Testis (tissue), 3 donors: ENCODE measurements around the gene CAPG. TPM values are rescaled to one million over a fixed set of nuclear protein-coding genes. Genes with fewer than 3 reads are reported as not detected.

Experiments used
- DNase-seq: peaks from one replicate; pipeline ENCODE4 v3.0.0-alpha.2; 2019
- H3K27ac ChIP-seq, 2 donors: fragments of 200-600 bp; sonication (generic); one replicate each; pipeline ENCODE4 v1.5.1; 2019
- H3K27me3 ChIP-seq: fragments of 200-600 bp; sonication (generic); one replicate; pipeline ENCODE4 v1.5.1; 2019
- H3K36me3 ChIP-seq: fragments of 200-600 bp; sonication (generic); one replicate; pipeline ENCODE4 v1.5.1; 2017; ENCODE audit warnings: low read depth; ENCODE audit errors: missing control alignments
- H3K4me1 ChIP-seq: fragments of 200-600 bp; sonication (generic); one replicate; pipeline ENCODE4 v1.5.1; 2019
- H3K4me3 ChIP-seq, 2 donors: fragments of 200-600 bp; sonication (generic); one replicate each; pipeline ENCODE4 v1.5.1; 2017 to 2019
- H3K9me3 ChIP-seq: fragments of 200-600 bp; sonication (generic); one replicate; pipeline ENCODE4 v1.5.1; 2017
- POLR2A ChIP-seq: fragments of 450-650 bp; IDR thresholded peaks from one replicate; pipeline ENCODE4 v1.6.1; 2017; ENCODE audit warnings: antibody characterized with exemption, mild to moderate bottlenecking, moderate library complexity
- WGBS, 2 donors: methylation state at CpG; one replicate each; pipeline ENCODE4 v1.1.5; 2018; 5-methylcytosine and 5-hydroxymethylcytosine counted together
- intact Hi-C: fragments of 100-400 bp; cut with DNase I; formaldehyde crosslinking; loops from one replicate; pipeline ENCODE4 v1.15.1; 2023; ENCODE audit warnings: low total_unique reads
- polyA plus RNA-seq: library from polyadenylated mRNA; stranded (reverse); fragments of 350-450 nt; fragmentation: Illumina TruSeq; extraction: RNeasy Lipid Tissue Mini Kit (QIAGEN cat#74804); gene quantifications from one replicate; pipeline ENCODE4 v1.2.3, GENCODE V29; 2014; ENCODE audit warnings: low read depth, low replicate concordance; ENCODE audit not compliant: insufficient read depth
- total RNA-seq, 2 donors: library from RNA; depleted of rRNA; stranded (reverse); fragments of >200 nt; gene quantifications; one replicate each; pipeline ENCODE4 v1.2.3, GENCODE V29; 2016
- TF ChIP-seq, protein P1 (sequence below), 3 experiments: fragments of 450-650 bp in 2 of 3; fragments of 200-600 bp in 1 of 3; sonication (generic) in 1 of 3; IDR thresholded peaks; one replicate each; pipeline ENCODE4 v1.5.1; 2016 to 2019; ENCODE audit warnings: antibody characterized with exemption in 3 of 3, mild to moderate bottlenecking in 2 of 3, moderate library complexity in 1 of 3

The CAPG gene
- total and polyA plus RNA-seq, 3 donors from 2014 or later = 17.7 to 74.5 (median 29.4) TPM

- DNase-seq = no peak
- intact Hi-C loops = no loop called here
- Histone ChIP-seq H3K36me3 (no peaks in the 10 kb centered on the region), H3K4me1 (peaks cover 16% of the 10 kb centered on the region), H3K9me3 (no peaks in the 10 kb centered on the region), H3K4me3 (no peak overlapping the region), H3K27ac (no peak overlapping the region), H3K27me3 (no peaks in the 10 kb centered on the region)
- no peak for TF ChIP-seq POLR2A
- TF ChIP-seq, protein P1, sequence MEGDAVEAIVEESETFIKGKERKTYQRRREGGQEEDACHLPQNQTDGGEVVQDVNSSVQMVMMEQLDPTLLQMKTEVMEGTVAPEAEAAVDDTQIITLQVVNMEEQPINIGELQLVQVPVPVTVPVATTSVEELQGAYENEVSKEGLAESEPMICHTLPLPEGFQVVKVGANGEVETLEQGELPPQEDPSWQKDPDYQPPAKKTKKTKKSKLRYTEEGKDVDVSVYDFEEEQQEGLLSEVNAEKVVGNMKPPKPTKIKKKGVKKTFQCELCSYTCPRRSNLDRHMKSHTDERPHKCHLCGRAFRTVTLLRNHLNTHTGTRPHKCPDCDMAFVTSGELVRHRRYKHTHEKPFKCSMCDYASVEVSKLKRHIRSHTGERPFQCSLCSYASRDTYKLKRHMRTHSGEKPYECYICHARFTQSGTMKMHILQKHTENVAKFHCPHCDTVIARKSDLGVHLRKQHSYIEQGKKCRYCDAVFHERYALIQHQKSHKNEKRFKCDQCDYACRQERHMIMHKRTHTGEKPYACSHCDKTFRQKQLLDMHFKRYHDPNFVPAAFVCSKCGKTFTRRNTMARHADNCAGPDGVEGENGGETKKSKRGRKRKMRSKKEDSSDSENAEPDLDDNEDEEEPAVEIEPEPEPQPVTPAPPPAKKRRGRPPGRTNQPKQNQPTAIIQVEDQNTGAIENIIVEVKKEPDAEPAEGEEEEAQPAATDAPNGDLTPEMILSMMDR (IDR thresholded peaks at IDR 0.05) = no peak
- WGBS, 2 donors = 85 to 90% methylated on average over 4 of the region's 4 CpGs
Measured at GRCh38 chr2:85394261-85394681, 15.9 kb downstream of the CAPG start.

DNA sequence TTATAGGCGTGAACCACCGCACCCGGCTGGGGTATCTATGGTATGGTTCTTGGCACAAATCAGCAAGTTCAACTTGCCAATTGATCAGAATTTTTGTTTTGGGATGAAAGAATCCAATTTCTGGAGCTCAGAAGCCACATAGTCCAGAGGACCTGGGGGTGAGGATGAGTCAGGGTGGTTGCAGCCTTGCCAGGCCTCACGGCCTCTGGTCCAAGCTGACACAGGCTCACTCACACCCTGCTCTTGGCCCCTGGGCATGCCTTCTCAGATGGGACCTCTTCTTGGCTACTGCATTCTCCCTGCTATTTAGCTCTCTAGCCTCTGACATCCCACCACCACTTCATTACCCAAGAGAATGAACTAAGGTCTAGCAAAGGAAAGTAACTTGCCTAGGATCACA is 16.3 kb downstream of the CAPG start:
- H3K27ac ChIP-seq = no peak overlapping the region
- no peaks in the 10 kb centered on the region for H3K9me3 ChIP-seq
- intact Hi-C loops = no loop called here
- H3K36me3 ChIP-seq = no peaks in the 10 kb centered on the region
- 92 to 97% methylated on average over 4 of the region's 4 CpGs for WGBS, 2 donors
- no peak for DNase-seq
- TF ChIP-seq, protein P1 (IDR thresholded peaks at IDR 0.05) = no peak
- TF ChIP-seq POLR2A = no peak
- H3K4me3 ChIP-seq = no peak overlapping the region
- no peaks in the 10 kb centered on the region for H3K27me3 ChIP-seq
- peaks cover 16% of the 10 kb centered on the region for H3K4me1 ChIP-seq

DNA sequence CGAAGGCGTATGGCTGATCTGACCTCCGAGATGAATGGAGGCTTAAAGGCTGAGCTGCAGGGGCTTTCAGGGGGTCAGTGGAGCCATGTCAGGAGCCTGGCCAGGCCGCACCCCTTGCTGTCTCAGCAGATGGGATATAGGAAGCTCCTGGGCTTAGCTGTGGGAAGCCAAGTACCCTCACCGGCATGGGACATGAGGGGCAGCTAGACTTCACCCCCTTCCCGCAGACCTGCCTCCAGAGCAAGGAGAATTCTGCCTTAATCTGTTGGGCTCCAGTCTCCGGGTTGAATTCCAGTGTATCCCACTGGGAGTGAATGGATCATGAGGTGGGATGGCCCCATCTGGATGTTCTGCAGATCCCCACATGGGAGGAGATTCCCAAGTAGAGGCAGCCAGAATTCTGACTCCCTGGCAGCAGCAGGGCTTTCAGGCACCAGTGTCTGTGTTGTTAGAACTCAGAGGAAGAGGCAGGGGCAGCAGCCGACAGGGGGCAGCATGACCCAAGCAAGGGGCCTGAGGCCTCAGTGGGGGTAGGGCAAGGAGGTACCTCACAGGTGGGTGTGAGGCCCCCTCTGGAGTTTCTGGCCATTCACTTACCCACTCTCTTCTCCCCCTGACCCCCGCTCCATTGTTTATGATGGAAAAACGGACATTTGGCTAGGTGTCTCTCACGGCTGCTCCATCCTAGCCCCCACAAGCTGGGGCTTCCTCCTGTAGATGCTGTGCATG is 19.1 kb downstream of the CAPG start:
- no peaks in the 10 kb centered on the region for H3K27me3 ChIP-seq
- 79 to 83% methylated on average over 5 to 11 of the region's 11 CpGs for WGBS, 2 donors
- no peaks in the 10 kb centered on the region for H3K36me3 ChIP-seq
- H3K9me3 ChIP-seq = no peaks in the 10 kb centered on the region
- H3K4me1 ChIP-seq = peaks cover under 1% of the 10 kb centered on the region
- DNase-seq = peak; percentile 72
- intact Hi-C loops = no loop called here
- no peak overlapping the region for H3K4me3 ChIP-seq
- TF ChIP-seq POLR2A = no peak
- TF ChIP-seq, protein P1 (IDR thresholded peaks at IDR 0.05) = peak; percentile 15 to 40 (median 33)
- H3K27ac ChIP-seq = no peak overlapping the region

- Histone ChIP-seq H3K9me3 (no peaks in the 10 kb centered on the region), H3K4me3 (no peak overlapping the region), H3K27me3 (no peaks in the 10 kb centered on the region), H3K36me3 (no peaks in the 10 kb centered on the region), H3K27ac (no peak overlapping the region), H3K4me1 (no peaks in the 10 kb centered on the region)
- 90 to 91% methylated on average over 9 of the region's 9 CpGs for WGBS, 2 donors
- DNase-seq = no peak
- intact Hi-C loops = no loop called here
- TF ChIP-seq, protein P1 (IDR thresholded peaks at IDR 0.05) = no peak
- TF ChIP-seq POLR2A = no peak
Measured at GRCh38 chr2:85388878-85389538, 21.2 kb downstream of the CAPG start.
